ENCODE measurements around the gene PALLD.

DNA sequence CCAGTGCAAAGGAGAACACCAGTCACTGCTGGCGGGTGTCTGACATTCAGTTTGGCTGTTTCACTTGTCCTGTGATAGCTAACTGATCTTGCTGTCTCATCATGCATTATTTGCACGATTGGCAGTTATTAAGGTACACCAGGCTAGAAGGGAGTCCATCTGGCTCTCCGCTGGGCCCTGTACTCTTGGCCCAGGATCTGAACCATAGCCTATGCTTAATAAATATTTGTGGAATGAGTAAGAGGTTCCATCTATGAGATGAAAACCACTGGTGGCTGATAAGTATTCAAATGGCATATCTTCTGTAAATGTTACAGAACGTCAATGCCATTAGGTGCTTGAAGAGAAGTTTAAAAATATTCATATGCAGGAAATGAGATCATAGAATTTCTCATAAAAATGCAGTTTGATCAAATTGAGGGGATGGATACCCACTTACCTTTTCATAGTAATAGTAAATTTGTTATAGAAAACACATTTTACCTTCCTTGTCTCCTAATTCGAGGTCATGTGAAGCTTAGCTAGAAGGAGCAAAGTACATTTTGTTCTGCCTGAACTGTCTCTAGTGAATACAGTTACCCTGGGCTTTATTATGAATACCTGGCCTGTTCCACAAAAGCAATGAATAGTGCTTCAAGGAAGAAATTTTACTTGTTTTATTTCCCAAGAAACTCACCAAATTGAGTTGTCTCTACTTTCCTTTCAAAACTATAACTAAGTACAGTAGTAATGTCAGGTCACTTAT, 299.7 kb downstream of the PALLD start:
- TF ChIP-seq, protein P1, sequence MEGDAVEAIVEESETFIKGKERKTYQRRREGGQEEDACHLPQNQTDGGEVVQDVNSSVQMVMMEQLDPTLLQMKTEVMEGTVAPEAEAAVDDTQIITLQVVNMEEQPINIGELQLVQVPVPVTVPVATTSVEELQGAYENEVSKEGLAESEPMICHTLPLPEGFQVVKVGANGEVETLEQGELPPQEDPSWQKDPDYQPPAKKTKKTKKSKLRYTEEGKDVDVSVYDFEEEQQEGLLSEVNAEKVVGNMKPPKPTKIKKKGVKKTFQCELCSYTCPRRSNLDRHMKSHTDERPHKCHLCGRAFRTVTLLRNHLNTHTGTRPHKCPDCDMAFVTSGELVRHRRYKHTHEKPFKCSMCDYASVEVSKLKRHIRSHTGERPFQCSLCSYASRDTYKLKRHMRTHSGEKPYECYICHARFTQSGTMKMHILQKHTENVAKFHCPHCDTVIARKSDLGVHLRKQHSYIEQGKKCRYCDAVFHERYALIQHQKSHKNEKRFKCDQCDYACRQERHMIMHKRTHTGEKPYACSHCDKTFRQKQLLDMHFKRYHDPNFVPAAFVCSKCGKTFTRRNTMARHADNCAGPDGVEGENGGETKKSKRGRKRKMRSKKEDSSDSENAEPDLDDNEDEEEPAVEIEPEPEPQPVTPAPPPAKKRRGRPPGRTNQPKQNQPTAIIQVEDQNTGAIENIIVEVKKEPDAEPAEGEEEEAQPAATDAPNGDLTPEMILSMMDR (IDR thresholded peaks at IDR 0.05) = no peak
- no peak for TF ChIP-seq POLR2A (IDR thresholded peaks at IDR 0.05)
- TF ChIP-seq EP300 (IDR thresholded peaks at IDR 0.05) = no peak
